A673 (cell line): ENCODE data around the gene SIT1.

Experiments
- EZH2 ChIP-seq: fragments of 200-600 bp; sonication (generic); IDR thresholded peaks from 2 replicates; pipeline ENCODE4 v1.6.1; 2017; ENCODE audit warnings: borderline replicate concordance, low read depth, mild to moderate bottlenecking, mixed read lengths, antibody characterized with exemption, low read length; ENCODE audit not compliant: poor library complexity, severe bottlenecking
- TF ChIP-seq, protein P1 (sequence below): fragments of 300-800, 200-600 bp; sonication (generic); conservative IDR thresholded peaks from 2 replicates; pipeline ENCODE4 v1.5.1; 2017; ENCODE audit warnings: low read depth, mild to moderate bottlenecking, antibody characterized with exemption, low read length, moderate library complexity, mixed read lengths

DNA sequence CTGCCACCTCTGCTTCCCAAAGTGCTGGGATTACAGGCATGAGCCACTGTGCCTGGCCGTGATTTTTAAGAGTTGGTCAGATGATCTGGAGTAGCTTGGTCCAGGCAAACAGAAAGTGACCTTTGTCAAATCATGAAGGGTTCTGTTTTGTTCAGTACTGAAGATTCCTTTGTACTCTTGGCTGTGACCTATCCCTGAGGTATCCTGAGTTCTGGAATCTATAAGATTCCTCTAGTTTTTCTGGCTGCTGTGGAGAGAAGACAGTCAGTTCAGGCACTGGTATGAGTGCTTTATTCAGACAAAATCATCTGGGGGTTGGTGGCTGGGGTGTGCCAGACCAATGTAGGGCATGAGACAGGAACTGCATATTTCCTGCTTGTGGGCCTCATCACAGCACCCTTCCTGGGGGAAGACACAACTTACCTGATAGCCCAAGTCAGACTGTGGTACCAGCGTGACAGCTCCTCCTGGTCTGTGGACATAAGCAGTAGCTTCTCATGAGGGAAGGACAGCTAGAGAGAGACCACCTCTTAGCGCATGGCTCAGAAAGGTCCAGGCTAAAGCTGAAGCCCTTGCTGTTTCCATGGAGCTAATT is 11.1 kb upstream of the SIT1 start:
- TF ChIP-seq, protein P1, sequence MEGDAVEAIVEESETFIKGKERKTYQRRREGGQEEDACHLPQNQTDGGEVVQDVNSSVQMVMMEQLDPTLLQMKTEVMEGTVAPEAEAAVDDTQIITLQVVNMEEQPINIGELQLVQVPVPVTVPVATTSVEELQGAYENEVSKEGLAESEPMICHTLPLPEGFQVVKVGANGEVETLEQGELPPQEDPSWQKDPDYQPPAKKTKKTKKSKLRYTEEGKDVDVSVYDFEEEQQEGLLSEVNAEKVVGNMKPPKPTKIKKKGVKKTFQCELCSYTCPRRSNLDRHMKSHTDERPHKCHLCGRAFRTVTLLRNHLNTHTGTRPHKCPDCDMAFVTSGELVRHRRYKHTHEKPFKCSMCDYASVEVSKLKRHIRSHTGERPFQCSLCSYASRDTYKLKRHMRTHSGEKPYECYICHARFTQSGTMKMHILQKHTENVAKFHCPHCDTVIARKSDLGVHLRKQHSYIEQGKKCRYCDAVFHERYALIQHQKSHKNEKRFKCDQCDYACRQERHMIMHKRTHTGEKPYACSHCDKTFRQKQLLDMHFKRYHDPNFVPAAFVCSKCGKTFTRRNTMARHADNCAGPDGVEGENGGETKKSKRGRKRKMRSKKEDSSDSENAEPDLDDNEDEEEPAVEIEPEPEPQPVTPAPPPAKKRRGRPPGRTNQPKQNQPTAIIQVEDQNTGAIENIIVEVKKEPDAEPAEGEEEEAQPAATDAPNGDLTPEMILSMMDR = no peak
- no peak for TF ChIP-seq EZH2
